ENCODE results near the gene SULT1C4.

GRCh38 chr2:108436976-108437375 is 59.2 kb downstream of the SULT1C4 start:
- no peak for TF ChIP-seq ZNF274 (IDR thresholded peaks at IDR 0.05; ENCODE audit: low read depth, low read length)
- no peak for TF ChIP-seq YY1 (IDR thresholded peaks at IDR 0.05; ENCODE audit: insufficient read depth, insufficient read length)
